B cell (primary cell): ENCODE measurements around the gene CTNNA3. TPM values are rescaled to one million over a fixed set of nuclear protein-coding genes. Genes with fewer than 3 reads are reported as not detected.

ENCODE experiments used
- ATAC-seq: fragments of 200-7000 bp; cut with Tn5 transposase; one replicate; pipeline ENCODE4 v1.10.0; 2021; ENCODE audit warnings: low read depth, mild to moderate bottlenecking, moderate number of reproducible peaks, moderate library complexity
- CTCF ChIA-PET: fragments of 350-600 bp; sonication (Branson Sonifier 250); formaldehyde crosslinking; loops from one replicate; lab custom pipeline; 2021; ENCODE audit warnings: antibody characterized with exemption, inconsistent platforms; lab: Charles Lee
- POLR2A ChIA-PET: fragments of 350-600 bp; sonication (Branson Sonifier 250); formaldehyde crosslinking; loops from one replicate; lab custom pipeline; 2021; ENCODE audit warnings: antibody characterized with exemption; lab: Charles Lee
- DNase-seq: peaks from one replicate; pipeline ENCODE4 v3.0.0; 2013
- H2AFZ ChIP-seq: 2 replicates; pipeline ENCODE4 v1.6.1; 2012; ENCODE audit warnings: mild to moderate bottlenecking, low read depth, low read length; ENCODE audit not compliant: insufficient read depth, poor library complexity, severe bottlenecking
- H3K27ac ChIP-seq, 2 donors: 1 replicate in 1 of 2; 2 replicates in 1 of 2; pipeline ENCODE4 v1.5.1; 2012 to 2013; ENCODE audit warnings: low read length in 2 of 2, mild to moderate bottlenecking in 2 of 2, moderate library complexity in 1 of 2
- H3K27me3 ChIP-seq, 4 experiments: fragments of 200-600 bp in 1 of 4; sonication (generic) in 1 of 4; replicated peaks in 1 of 4; 1 replicate in 2 of 4; 2 replicates in 2 of 4; pipeline versions ENCODE4 v1.6.1 to v1.7.0; 2013 to 2016; ENCODE audit warnings: low read length in 3 of 4, mild to moderate bottlenecking in 2 of 4, mixed read lengths in 1 of 4, moderate library complexity in 1 of 4; ENCODE audit not compliant: insufficient read depth in 4 of 4, control insufficient read depth in 3 of 4; ENCODE audit errors: control extremely low read depth in 1 of 4
- H3K36me3 ChIP-seq, 2 experiments: replicated peaks in 1 of 2; 1 replicate in 1 of 2; 2 replicates in 1 of 2; pipeline versions ENCODE4 v1.6.1 to v1.7.1; 2013; ENCODE audit warnings: low read length in 1 of 2; ENCODE audit not compliant: insufficient read depth in 2 of 2, control insufficient read depth in 1 of 2; ENCODE audit errors: control extremely low read depth in 1 of 2, extremely low read depth in 1 of 2
- H3K4me1 ChIP-seq, 2 donors: fragments of 200-600 bp in 1 of 2; sonication (generic) in 1 of 2; 1 replicate in 1 of 2; 2 replicates in 1 of 2; pipeline versions ENCODE4 v1.5.1 to v1.6.1; 2013 to 2017; ENCODE audit warnings: low read length in 2 of 2; ENCODE audit not compliant: control insufficient read depth in 2 of 2, insufficient read depth in 2 of 2
- H3K4me2 ChIP-seq: replicated peaks from 2 replicates; pipeline ENCODE3; 2012; ENCODE audit warnings: mild to moderate bottlenecking, low read depth, low read length; ENCODE audit not compliant: poor library complexity, severe bottlenecking
- H3K4me3 ChIP-seq, 5 experiments: fragments of 200-600 bp in 1 of 5; sonication (generic) in 1 of 5; 1 replicate in 3 of 5; 2 replicates in 2 of 5; pipeline versions ENCODE4 v1.5.1 to v1.7.0; 2011 to 2016; ENCODE audit warnings: low read length in 4 of 5, mild to moderate bottlenecking in 4 of 5, low read depth in 2 of 5, control low read depth in 1 of 5, moderate library complexity in 1 of 5; ENCODE audit not compliant: insufficient read depth in 1 of 5; ENCODE audit errors: control extremely low read depth in 1 of 5, extremely low read depth in 1 of 5
- H3K79me2 ChIP-seq: fragments of 200-600 bp; sonication (generic); one replicate; pipeline ENCODE4 v1.6.0; 2016; ENCODE audit warnings: low read length; ENCODE audit not compliant: control insufficient read depth, insufficient read depth
- H3K9ac ChIP-seq: fragments of 200-600 bp; sonication (generic); 2 replicates; pipeline ENCODE4 v1.6.1; 2017; ENCODE audit warnings: mild to moderate bottlenecking, low read length, moderate library complexity
- H3K9me3 ChIP-seq, 3 donors: one replicate each; pipeline versions ENCODE4 v1.6.1 to v1.7.1; 2013; ENCODE audit warnings: low read length in 2 of 3; ENCODE audit not compliant: control insufficient read depth in 2 of 3, insufficient read depth in 1 of 3; ENCODE audit errors: control extremely low read depth in 1 of 3
- H4K20me1 ChIP-seq: 2 replicates; pipeline ENCODE4 v1.6.0; 2012; ENCODE audit warnings: mild to moderate bottlenecking, low read length; ENCODE audit not compliant: insufficient read depth, control insufficient read depth, poor library complexity, severe bottlenecking
- H3K27ac Mint-ChIP-seq: one replicate; pipeline ENCODE4 v1.8.0; 2021; ENCODE audit warnings: mixed read lengths
- H3K27me3 Mint-ChIP-seq: one replicate; pipeline ENCODE4 v1.8.0; 2021; ENCODE audit warnings: mixed read lengths
- H3K4me1 Mint-ChIP-seq: one replicate; pipeline ENCODE4 v1.8.0; 2021; ENCODE audit warnings: mixed read lengths
- H3K4me3 Mint-ChIP-seq: one replicate; pipeline ENCODE4 v1.8.0; 2021; ENCODE audit warnings: mixed read lengths
- H3K9me3 Mint-ChIP-seq: one replicate; pipeline ENCODE4 v1.8.0; 2022; ENCODE audit warnings: mixed read lengths; ENCODE audit not compliant: insufficient read depth
- CTCF ChIP-seq: fragments of 200-600 bp; IDR thresholded peaks from one replicate; pipeline ENCODE4 v1.8.0; 2022; ENCODE audit warnings: antibody characterized with exemption, mild to moderate bottlenecking
- EZH2 ChIP-seq: IDR thresholded peaks from 2 replicates; pipeline ENCODE4 v1.6.1; 2012; ENCODE audit warnings: borderline replicate concordance, low read depth, mild to moderate bottlenecking, moderate library complexity, low read length; ENCODE audit not compliant: insufficient read depth, poor library complexity, severe bottlenecking
- WGBS: methylation state at CpG from one replicate; pipeline ENCODE4 v1.1.5; 2013; ENCODE audit warnings: missing lambda C conversion rate; ENCODE audit not compliant: insufficient coverage; 5-methylcytosine and 5-hydroxymethylcytosine counted together
- intact Hi-C: fragments of 100-400 bp; cut with micrococcal nuclease; formaldehyde crosslinking; loops from one replicate; pipeline ENCODE4 v1.10.0; 2022
- polyA plus RNA-seq: library from polyadenylated mRNA; depleted of rRNA; stranded (reverse); fragments of >200 nt; gene quantifications from 2 replicates; pipeline ENCODE4 v1.2.3, GENCODE V29; 2012
- total RNA-seq, 2 donors: library from RNA; stranded (reverse); fragments of 120-200 nt in 1 of 2; gene quantifications; 1 replicate in 1 of 2; 2 replicates in 1 of 2; pipeline versions ENCODE4 v1.2.3 to v1.2.4, GENCODE V29; 2013 to 2022

Gene CTNNA3
- total and polyA plus RNA-seq, 2 donors (not counting 1 experiment from before 2014, with no cell fraction given): 0.01 TPM; not detected in 1

GRCh38 chr10:66811211-66811610 is 884.8 kb downstream of the CTNNA3 start:
- no peaks in the 10 kb centered on the region for H4K20me1 ChIP-seq
- DNase-seq (no peak), ATAC-seq (no peak)
- H3K4me2 ChIP-seq: no peak overlapping the region
- intact Hi-C loops: no loop called here
- H3K79me2 ChIP-seq: no peaks in the 10 kb centered on the region
- H3K9me3 ChIP-seq: peaks cover 1 to 3% (median 1%) of the 10 kb centered on the region in 3 donors
- TF ChIP-seq CTCF (no peak), EZH2 (no peak)
- no peaks in the 10 kb centered on the region for H3K4me1 Mint-ChIP-seq
- H3K4me1 ChIP-seq: no peaks in the 10 kb centered on the region
- H3K27ac Mint-ChIP-seq: no peak overlapping the region
- no peak overlapping the region for H3K9ac ChIP-seq
- WGBS: 100% methylated on average over 1 of the region's 4 CpGs
- H3K27me3 ChIP-seq: no peaks in the 10 kb centered on the region
- H2AFZ ChIP-seq: no peak overlapping the region
- ChIA-PET POLR2A (no interaction called here), CTCF (no interaction called here)
- H3K4me3 Mint-ChIP-seq: no peak overlapping the region
- no peak overlapping the region for H3K4me3 ChIP-seq
- H3K27ac ChIP-seq: no peak overlapping the region
- peaks cover 4% of the 10 kb centered on the region for H3K9me3 Mint-ChIP-seq
- H3K36me3 ChIP-seq: no peaks in the 10 kb centered on the region
- no peaks in the 10 kb centered on the region for H3K27me3 Mint-ChIP-seq

GRCh38 chr10:66809402-66809801 is 886.6 kb downstream of the CTNNA3 start:
- ChIA-PET POLR2A (no interaction called here), CTCF (no interaction called here)
- Mint-ChIP-seq H3K9me3 (peaks cover 4% of the 10 kb centered on the region), H3K4me3 (no peak overlapping the region), H3K27me3 (no peaks in the 10 kb centered on the region), H3K4me1 (no peaks in the 10 kb centered on the region), H3K27ac (no peak overlapping the region)
- Histone ChIP-seq H3K79me2 (no peaks in the 10 kb centered on the region), H2AFZ (no peak overlapping the region), H3K4me1 (no peaks in the 10 kb centered on the region), H4K20me1 (no peaks in the 10 kb centered on the region), H3K9ac (no peak overlapping the region), H3K27ac (no peak overlapping the region), H3K4me2 (no peak overlapping the region), H3K4me3 (no peak overlapping the region), H3K27me3 (no peaks in the 10 kb centered on the region), H3K9me3 (peaks cover 0 to 1% (median 0%) of the 10 kb centered on the region in 3 donors), H3K36me3 (no peaks in the 10 kb centered on the region)
- TF ChIP-seq EZH2 (no peak), CTCF (no peak)
- intact Hi-C loops: no loop called here
- no peak for DNase-seq
- no CpG with 5 or more reads among the region's 4 CpGs for WGBS
- ATAC-seq: no peak
